Neural progenitor cell (in vitro differentiated cells): ENCODE measurements around the gene GLCE.

Source experiments
- EZH2 ChIP-seq: fragments of 200-600 bp; sonication (generic); IDR thresholded peaks from 2 replicates; pipeline ENCODE4 v1.6.1; 2017; ENCODE audit warnings: antibody characterized with exemption, mild to moderate bottlenecking, moderate library complexity
- TF ChIP-seq, protein P1 (sequence below): fragments of 200-600 bp; sonication (generic); IDR thresholded peaks from 2 replicates; pipeline ENCODE4 v1.5.1; 2017; ENCODE audit warnings: antibody characterized with exemption, mild to moderate bottlenecking

DNA sequence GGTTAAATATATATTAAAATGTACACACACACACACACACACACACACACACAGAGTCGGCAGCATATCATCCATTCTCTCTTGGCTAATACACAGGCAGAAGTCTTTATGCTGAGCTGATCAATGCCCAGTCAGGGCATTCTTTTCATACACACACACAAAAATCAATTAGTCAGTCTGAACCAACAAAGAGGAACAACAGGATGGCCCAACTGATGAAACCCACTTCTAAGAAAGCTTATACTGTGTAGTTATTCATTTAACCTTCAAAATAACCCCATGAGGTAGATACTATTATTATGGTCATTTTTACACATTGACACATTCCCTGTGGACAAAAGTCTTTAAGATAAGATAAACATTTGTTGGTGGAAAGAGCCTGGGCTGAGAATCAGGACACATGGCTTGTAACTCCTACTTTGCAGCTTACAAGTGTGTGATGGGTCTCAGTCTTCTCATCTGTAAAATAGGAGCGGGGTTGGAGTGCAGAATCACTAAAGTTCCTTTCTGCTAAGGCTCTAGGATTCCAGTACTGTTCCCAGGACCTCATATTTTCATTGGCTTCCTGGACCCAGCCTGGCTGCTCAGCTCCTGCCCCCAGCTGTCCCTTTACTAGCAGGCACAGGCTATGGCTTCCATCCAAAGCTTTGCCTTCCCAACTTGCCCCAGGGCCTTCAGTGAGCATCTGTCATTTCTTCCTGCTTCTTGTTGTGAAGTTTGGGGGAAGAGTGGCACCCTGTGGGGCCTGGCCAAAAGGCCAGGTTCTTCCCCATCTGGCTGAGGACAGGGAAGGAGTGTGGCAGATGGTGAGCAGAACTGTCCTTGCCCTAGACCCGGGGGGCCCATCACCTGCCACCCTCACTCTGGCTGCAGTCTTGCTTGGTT is 27.2 kb upstream of the GLCE start:
- TF ChIP-seq, protein P1, sequence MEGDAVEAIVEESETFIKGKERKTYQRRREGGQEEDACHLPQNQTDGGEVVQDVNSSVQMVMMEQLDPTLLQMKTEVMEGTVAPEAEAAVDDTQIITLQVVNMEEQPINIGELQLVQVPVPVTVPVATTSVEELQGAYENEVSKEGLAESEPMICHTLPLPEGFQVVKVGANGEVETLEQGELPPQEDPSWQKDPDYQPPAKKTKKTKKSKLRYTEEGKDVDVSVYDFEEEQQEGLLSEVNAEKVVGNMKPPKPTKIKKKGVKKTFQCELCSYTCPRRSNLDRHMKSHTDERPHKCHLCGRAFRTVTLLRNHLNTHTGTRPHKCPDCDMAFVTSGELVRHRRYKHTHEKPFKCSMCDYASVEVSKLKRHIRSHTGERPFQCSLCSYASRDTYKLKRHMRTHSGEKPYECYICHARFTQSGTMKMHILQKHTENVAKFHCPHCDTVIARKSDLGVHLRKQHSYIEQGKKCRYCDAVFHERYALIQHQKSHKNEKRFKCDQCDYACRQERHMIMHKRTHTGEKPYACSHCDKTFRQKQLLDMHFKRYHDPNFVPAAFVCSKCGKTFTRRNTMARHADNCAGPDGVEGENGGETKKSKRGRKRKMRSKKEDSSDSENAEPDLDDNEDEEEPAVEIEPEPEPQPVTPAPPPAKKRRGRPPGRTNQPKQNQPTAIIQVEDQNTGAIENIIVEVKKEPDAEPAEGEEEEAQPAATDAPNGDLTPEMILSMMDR, result no peak
- no peak for TF ChIP-seq EZH2
